Measurements from ENCODE around the gene DGAT2.

Gene DGAT2

DNA sequence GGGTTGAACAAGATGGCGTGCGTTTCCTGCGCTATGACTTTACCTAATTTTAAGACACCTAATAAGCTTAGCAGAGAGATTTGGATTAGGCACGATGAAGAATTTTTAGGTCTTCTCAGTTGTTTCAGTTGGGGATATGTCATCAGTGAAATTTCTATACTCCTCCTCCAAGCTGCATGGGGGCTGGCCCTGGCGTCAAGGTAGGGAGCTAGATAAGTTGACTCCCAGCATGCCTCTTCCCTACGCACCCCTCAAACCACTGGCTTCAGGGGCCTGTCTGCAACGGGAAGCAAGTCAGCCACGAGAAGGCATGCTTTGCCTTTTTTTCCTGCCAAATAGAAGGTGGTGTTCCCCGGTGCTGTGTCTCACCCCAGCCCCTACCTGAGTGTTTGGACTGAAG, 13.3 kb downstream of the DGAT2 start:
- no peak for DNase-seq

DNA sequence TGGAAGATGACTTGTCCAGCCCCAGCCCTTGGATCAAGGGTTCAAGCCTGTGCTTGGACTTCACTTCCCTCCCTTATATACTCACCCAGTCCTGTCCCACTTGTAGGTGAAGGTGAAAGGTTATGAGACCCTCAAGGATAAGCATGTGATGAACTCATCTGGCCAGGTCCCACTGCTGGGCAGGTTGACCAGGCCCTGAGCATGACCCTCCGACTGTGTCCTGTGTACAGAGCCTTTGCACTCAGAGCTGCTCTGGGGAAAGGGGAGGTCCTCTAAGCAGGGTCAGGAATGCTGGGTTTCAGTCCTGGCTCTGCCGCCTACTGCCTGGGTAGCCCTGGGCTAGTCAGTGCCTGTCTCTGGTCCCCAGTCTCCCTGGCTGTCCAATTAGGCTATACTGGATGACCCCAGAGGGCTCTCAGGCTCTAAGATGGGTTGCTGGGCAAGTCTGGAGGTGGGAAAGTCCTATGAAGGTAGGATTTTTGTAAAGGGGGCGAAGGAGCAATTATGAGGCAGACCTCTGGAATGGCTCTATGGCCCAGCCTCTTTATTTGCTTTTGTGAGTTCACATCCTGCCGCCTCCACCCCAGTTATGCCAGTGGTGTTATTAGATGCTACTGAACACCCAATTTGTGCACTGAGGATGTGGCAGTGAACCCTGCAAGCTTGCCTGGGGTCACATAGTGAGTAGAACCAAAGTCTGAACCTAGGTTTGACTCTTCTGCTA, 14.1 kb downstream of the DGAT2 start:
- DNase-seq = no peak

DNA sequence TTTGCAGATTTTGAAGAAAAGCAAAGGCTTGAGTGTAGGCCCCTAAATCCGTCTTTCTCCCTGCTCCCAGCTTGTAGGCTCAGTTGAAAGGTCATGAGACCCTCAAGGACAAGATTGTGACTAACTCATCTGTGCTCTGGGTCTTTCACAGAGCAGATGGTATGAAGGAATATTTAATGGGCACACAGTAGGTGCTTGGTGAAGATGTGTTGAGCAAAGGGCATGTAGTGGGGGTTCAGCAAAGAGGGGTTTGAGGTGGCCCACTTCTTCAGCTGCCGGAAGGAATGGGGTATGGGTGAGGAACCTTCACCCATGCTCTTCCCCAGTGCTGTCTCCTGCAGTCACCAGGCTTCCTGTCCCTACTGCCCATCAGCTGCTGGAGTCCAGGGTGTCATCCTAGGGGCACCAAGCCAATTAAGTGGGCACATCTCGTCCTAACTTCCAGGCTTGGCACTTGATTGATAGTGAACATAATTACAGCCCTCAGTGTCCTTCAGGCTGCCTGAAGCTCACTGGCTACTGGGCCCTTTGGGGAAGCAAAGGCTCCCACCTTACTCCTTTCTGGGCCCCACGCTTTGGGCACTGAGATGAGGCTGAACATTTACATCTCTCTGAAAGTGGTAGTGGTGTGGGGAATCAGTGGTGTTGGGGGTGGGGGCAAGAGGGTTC, 15.0 kb downstream of the DGAT2 start:
- no peak for DNase-seq

DNA sequence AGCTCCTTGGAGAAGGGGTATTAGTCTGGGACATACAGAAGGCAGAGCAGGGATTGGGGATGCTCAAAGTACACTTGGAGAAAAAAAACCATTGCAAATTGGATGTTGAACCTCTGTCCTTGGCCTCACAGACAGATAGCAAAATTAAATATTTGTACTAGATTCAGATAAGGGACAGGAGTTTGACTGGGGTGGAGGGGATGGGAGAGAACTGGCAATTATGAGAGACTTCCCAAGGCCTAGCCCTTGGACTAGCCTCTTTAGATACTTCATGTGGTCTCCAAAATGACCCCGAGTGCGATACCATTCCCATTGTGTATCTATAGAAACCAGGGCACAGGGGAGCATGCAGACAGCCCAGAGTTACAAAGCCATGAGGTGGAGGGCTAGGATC, 15.5 kb downstream of the DGAT2 start:
- DNase-seq = no peak

DNA sequence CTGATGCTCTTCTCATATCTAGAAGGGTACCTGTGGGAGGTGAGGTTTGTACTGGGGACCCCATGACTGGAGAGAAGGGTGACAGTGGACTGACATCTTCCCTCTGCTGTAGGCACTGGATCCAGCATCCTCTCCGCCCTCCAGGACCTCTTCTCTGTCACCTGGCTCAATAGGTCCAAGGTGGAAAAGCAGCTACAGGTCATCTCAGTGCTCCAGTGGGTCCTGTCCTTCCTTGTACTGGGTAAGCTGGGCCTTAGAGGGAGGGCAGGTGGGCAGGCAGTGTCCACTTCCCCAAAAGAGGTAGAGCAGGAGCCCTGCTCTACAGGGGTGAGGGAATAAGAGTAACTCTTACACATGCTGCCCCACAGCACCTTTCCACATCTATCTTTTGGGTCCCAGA, 15.9 kb downstream of the DGAT2 start:
- DNase-seq = no peak

DNA sequence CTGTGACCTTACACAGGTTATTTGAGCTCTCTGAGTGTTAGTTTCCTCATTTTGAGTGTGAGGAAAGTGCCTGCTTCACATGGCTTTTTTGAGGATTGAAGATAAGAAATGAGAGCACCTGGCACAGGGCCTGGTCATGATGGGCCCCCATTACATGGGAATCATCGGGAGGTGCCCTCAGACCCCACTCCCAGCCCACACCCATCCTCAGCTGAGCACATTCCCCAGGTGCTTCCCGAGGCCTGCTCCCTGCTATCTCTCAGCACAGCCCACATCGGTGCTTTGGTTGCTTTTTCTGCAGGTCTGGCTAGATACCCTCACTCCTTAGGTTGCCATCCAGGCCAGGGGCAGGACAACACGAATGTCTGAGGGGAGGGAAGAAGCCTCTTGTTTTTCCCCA, 16.6 kb downstream of the DGAT2 start:
- no peak for DNase-seq

DNA sequence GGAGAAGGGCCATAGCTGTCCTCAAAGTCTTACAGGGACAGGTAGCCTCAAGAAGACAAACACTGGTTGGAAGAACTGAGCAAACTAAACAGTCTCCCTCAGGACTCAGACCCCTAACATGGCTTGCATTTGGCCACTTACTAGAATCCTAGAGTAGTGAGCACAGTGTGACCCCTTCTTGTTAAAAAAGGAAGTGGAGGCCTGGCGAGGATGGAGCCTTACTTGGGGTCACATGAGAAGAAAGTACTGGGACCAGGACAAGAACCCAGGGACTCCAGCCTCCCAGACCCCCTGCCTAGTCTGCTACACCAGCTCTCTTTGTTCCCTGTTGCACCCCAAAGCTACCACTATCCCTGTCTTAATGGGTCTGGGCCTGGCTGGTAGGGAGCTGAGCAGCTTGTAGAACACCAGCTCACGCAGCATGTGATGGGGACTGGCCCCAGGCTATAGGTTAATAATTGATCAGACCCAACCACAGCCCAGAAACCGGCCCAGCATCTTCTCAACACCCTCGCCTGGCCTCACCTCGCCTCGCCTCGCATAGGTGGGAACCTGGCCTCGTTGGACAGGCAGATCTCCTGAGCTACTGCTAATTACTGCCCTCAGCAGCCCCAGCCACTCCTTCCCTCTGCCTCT, 17.6 kb downstream of the DGAT2 start:
- DNase-seq = no peak

DNA sequence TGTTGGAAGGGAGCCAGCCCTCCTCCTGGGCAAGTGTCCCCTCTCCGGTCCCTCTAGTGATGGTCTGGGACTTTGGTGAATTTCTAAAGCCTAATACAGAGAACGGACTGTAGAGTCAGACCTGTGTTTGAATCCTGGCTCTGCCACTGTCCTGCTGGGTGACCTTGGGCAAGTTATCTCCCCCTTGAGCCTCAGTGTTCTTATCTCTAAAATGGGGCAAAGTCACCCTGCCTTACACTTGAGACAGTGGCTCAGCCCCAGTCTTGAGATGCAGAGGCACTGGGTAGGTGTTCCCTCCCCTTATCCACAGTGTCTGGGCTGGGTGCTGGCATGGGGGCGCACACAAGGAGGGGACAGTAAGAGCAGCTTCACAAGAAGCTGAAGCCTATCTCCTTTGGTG, 20.9 kb downstream of the DGAT2 start:
- DNase-seq = no peak

DNA sequence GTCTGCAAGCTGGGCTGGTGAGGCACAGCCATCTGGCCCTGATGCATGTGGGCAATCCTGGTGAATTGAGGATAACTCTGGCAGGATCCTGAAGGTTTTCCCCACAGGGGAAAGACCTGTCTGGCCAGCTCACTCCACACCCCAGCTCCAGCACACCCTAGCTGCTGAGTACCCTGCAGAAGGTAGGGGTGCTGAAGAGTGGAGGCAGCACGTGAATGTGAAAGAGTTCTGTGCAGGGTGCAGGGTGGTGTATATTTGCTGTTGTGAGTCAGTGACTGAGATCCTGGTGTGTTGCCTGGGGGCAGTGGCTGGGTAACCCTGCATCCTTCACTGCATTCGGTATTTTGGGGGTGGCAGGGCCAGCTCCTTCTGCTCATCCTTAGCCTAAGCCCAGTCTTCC, 22.4 kb downstream of the DGAT2 start:
- DNase-seq = no peak

DNA sequence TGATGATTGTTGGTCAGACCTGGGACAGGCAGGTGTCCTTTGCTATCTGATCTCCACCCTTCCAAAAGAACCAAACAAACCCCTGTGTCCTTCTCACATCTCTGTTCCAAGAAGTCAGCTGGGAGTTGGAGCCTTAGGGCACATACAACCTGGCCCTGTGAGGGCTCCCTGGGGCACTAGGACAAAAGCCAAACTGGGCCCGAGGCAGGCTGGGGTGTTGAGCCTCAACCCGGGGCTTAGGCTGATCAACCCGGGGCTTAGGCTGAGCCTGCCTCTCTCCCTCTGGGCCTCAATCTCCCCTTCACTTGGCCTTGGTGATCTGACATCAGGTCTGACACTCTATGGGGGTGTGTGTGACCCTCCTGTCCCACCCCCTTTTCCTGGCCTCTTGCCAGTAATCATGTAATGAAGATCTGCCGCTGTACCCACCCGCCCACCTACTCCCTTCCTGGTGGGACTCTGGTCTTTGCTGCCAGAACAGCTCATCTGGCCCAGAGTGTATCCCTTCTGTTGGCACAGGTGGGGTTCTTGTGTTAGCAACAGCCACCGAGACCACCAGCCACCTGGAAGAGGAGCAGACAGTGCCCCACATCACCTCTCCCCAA, 23.7 kb downstream of the DGAT2 start:
- no peak for DNase-seq

DNA sequence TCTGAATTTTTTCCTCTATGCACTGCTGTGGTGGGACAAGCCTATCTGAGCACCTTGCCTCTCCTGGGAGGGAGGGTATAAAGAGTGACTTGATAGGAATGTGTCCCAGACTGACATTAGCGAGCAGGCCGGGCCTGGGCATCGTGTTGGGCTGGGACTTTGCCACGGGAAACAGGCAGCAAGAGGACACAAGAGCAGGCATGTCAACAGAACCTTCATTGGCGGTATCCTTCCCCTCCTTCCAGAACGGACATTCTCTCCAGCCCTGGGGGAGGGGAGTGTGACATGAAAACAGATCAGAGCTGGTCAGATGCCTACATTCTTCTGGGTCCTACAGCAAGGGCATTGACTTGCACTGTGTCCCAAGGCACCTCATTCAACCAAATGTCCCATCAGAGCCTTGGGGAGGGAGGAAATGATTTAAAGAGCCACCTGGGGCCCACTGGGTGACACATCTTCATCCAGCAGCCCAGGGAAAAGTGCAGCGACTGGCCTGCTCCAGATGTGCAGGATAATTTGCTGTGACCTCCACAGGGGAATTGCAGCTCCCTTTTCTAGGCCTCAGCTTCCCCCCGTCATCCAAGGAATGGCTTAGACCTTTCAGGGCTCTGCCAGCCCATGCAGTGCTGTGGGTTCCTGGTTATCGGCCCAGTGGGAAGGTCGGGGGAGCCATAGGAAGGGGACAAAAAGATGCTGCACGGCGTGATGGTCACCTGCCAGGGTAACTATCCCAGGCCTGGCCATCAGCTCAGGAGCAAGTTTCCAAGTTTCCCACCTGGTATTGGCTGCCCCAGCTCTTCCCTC, 24.6 kb downstream of the DGAT2 start:
- no peak for DNase-seq

DNA sequence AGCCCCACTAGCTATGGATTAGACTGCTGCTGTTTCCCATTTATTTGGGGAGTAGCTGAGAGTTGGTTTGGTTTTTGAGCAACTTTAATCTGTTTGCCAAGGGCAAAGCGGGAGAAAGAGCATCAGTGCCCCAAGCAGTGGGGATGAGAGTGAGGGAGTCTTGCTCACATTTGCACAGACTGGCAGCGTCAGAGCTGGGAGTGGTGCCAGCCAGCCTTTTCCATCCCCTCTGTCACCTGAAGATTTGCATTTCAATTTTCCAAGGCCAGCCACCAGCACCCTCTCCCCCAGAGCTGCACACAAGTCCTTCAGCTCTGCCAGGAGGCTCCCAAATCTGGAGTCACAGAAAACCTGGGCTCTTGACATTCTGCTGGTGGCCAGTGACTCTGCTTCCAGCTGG, 25.4 kb downstream of the DGAT2 start:
- DNase-seq = no peak

DNA sequence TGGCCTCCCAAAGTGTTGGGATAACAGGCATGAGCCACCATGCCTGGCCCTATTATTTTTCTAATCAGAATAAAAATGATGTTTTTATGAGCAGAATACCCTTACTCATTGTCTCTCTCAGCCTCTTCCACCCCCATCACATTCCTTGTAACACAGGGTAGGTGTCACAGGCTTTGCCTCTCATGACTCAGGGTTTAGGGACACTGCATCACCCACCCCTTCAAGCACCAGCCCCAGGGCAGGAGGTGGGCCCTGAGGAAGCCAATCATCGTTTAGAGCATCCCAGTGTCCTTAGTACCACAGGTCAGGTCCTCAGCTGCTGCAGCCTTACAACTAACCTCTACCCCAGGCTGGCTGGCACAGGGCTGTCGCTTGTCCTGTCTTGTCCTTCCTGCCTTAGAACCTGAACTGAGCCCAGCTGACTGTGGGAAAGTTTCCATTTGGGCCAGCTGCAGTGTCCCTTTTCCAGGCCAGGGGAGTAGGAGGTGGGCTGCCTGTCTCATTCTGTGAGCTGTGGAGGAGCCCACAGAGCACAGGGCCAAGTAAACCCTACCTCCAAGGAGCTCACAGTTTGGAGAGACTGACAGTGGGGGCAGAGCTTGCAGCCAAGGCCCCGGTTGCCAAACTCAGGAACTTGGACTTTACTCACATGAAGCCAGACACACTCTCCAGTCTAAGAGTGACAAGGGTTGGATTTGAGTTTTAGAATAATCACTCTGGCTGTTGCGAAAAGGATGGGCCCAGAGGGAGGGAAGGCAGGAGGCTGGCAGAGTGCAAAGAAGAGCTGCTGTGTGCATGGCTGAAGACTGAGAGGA, 26.9 kb downstream of the DGAT2 start:
- DNase-seq = no peak

DNA sequence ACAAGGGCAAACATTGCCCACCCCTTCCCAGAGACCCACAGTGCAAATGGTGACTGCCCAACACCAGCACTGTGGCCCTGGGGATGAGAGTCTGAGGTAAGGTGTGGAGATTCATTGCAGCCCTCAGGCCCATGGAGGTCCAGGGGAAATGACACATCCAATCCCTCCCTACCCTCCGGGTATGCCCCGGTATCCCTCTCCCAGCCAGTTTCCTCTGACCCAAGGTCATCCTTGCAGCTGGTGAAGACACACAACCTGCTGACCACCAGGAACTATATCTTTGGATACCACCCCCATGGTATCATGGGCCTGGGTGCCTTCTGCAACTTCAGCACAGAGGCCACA, 27.5 kb downstream of the DGAT2 start:
- no peak for DNase-seq

DNA sequence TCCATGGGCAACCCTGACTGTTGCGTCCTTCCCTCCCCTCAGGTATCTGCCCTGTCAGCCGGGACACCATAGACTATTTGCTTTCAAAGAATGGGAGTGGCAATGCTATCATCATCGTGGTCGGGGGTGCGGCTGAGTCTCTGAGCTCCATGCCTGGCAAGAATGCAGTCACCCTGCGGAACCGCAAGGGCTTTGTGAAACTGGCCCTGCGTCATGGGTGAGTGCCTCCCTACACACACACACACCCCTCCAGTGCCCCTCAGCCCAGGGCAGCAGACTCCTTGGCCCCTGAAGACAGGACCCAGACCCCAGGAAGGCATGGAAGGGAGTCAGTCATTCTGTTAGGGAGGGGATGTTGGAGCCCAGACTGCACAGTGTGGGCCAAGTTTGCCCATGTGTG, 28.5 kb downstream of the DGAT2 start:
- no peak for DNase-seq

DNA sequence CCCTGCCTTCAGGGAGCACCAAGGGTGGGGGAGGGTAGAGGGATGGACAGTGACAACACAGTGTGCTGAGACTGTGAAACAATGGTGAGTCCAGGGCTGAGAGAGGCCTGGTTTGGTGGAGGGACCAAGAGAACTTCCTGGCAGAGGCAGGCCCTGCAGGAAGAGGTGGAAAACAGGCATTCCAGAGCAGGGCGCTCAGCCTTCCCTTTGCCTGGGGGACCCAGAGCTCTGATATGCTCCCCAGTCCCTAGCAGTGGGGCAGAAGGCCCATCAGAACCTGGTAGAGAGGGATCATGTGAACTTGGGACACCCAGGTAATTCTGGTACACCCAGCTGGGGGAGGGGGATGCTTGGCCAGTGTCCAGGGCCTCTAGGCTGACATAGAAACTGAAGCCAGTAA, 29.2 kb downstream of the DGAT2 start:
- no peak for DNase-seq

DNA sequence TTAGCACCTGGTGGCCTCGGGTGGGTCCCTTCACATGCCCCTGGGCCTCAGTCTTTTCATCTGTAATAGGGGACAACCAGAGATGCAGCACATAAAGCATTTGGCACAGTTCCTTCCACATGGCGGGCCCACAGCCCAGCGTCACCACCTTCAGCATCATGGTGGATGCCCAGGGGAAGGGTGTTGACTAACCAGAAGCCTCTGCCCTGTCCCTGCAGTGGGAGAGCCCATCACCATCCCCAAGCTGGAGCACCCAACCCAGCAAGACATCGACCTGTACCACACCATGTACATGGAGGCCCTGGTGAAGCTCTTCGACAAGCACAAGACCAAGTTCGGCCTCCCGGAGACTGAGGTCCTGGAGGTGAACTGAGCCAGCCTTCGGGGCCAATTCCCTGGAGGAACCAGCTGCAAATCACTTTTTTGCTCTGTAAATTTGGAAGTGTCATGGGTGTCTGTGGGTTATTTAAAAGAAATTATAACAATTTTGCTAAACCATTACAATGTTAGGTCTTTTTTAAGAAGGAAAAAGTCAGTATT, 31.6 kb downstream of the DGAT2 start:
- no peak for DNase-seq

DNA sequence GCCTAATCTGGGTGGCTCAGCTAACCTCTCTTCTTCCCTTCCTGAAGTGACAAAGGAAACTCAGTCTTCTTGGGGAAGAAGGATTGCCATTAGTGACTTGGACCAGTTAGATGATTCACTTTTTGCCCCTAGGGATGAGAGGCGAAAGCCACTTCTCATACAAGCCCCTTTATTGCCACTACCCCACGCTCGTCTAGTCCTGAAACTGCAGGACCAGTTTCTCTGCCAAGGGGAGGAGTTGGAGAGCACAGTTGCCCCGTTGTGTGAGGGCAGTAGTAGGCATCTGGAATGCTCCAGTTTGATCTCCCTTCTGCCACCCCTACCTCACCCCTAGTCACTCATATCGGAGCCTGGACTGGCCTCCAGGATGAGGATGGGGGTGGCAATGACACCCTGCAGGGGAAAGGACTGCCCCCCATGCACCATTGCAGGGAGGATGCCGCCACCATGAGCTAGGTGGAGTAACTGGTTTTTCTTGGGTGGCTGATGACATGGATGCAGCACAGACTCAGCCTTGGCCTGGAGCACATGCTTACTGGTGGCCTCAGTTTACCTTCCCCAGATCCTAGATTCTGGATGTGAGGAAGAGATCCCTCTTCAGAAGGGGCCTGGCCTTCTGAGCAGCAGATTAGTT, 32.3 kb downstream of the DGAT2 start:
- DNase-seq = no peak

DNA sequence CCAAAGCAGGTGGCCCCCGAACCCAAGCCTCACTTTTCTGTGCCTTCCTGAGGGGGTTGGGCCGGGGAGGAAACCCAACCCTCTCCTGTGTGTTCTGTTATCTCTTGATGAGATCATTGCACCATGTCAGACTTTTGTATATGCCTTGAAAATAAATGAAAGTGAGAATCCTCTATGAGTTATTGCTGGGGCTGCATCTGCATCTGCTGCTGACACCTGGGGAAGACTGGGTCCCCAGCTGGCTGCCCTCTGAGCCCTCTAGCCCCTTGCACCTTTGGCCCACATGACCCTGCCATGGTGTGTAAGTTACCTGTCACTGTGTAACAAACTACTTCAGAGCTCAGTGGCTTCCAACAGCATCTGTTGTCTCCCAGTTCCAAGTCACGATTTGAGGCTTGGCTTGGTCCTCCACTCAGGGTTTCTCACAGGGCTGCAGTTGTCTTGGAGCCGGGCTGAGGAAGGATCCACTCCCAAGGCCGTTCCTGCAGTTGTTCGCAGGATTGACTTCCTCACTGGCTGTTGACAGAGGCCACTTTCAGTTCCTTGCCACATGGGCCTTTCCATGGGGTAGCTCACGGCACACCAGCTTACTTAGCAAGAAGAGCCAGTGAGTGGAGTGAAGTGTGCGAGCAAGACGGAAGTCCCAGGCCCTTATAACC, 32.9 kb downstream of the DGAT2 start:
- peak; percentile 38 for DNase-seq

DNA sequence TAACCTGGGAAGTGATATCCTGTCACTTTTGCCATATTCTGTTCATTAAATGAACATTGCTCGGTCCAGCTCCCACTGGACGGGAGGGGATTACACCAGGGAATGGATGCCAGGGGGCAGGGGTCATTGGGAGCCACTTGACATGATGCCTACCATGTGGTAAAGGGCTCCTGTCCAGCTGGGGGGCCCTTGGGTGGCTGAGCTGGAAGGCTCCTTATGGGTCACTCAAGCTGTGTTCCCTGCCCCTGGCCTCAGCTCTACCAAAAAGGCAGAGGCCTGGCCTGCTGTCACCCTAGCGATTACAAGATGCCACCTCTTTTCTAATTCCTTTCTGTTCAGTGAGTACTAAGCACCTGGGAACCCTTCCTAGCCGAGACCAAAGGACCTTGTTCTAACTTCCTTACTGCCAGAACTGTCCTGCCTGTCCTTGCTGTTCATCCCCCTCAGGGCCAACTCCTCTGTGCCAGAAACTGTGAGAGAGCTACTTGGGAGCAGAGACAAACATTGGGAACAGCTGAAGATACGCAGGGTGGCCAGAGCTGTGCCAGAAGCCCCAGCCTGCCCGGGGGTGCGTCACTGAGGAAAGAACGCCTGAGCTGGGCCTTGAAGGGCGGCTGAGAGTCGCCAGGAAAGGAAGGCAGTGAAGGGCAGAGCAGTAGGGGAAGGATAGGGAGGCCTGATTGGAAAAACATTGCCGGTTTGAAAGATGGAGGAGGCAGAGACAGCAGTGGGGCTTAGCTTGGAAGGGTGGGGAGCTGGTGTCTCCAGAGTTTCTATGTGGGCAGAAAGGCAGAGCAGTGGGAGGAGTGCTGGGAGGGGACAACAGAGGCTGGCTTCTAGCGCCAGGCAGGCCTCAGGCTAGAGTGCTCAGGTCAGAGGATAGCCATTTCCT, 33.7 kb downstream of the DGAT2 start:
- DNase-seq = no peak
